EH (cell line): ENCODE results near the gene MND1.
"Not testable (repeated sequence)": the region's sequence is repeated elsewhere in the genome, so short reads cannot be mapped to it uniquely, and the experiment has no call there.

Experiments used
- DNase-seq: peaks from one replicate; pipeline ENCODE4 v3.0.0-alpha.2; 2015; ENCODE audit warnings: low read depth

MND1 gene

DNA sequence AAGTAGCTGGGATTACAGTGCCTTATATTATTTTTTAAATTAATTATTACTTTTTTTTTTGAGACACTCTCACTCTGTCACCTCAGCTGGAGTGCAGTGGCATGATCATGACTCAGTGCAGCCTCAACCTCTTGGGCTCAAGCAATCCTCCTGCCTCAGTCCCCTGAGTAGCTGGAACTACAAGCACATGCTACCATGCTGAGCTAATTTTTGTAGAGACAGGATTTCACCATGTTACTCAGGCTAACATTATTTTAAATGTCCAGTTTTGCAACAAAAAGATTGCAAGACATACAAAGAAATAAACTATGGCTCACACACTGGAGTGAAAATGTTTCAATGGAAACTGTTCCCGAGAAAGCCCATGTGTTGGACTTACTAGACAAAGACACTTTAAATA is 59.2 kb downstream of the MND1 start:
- no peak for DNase-seq

DNA sequence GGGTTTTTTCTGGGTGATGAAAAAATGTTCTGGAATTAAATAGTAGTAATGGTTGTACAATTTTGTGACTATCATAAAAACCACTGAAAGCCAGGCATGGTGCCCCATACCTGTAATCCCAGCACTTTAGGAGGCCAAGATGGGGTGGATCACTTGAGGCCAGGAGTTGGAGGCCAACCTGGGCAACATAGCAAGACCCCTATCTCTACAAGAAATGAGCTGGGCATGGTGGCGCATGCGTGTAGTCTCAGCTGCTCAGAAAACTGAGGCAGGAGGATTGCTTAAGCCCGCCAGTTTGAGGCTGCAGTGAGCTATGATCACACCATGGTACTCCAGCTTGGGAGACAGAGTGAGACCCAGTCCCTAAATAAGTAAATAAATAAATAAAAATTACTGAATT is 63.4 kb downstream of the MND1 start:
- no peak for DNase-seq

DNA sequence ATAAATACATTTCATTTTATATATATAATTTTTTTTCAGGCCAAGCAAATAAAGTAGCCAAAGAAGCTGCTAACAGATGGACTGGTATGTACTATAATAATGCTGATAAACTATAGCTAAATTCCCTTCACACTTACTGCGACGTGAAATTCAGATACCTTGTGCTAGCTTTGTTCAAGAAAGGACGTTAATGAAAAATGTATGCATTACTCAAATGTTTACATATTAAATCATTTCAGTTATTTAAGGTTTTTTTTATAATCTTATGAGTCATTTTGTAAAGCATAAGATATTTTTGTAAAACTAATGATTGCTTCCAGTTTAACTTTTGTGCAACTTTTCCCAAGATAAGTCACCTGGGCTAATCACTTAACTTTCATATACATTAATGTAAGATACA is 64.4 kb downstream of the MND1 start:
- no peak for DNase-seq

DNA sequence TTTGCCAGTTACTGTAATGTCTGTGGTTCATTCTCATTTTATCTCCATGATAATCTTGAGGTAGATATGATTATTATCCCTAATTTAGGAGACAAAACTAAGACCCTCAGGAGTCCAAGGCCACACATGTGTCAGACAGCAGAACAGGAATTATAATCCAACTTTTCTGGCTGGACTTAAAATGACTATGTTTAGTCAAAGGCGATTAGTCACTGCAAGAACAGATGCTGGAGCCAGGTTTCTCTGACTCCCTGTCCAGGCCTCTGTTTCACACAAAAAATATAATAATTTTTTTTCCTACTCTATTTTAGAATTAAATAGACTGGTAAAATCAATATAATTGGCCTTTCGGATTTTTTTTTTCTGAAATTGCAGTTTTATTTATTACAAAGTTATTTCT is 64.9 kb downstream of the MND1 start:
- peak; percentile 71 for DNase-seq

GRCh38 chr4:153409924-153410501 is 65.5 kb downstream of the MND1 start:
- no peak for DNase-seq

DNA sequence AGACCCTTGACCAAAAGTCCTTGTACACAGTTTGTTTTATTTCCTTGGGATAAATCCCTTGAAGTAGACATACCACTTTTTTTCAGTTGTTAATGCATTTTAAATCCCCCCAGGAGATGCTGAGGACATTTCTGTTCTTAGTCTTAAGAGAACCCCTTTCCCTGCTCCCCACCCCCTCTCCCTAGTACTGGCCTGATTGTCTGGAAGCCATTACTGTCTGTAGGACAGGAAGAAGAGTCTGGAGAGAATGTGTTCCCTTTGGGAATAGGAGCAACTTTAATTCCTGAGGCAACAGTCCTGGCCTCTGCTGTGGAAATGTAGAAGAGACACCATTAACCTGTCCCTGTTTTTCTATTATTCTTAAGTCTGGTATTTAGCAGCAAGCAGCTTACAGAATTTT is 69.4 kb downstream of the MND1 start:
- DNase-seq: no peak

DNA sequence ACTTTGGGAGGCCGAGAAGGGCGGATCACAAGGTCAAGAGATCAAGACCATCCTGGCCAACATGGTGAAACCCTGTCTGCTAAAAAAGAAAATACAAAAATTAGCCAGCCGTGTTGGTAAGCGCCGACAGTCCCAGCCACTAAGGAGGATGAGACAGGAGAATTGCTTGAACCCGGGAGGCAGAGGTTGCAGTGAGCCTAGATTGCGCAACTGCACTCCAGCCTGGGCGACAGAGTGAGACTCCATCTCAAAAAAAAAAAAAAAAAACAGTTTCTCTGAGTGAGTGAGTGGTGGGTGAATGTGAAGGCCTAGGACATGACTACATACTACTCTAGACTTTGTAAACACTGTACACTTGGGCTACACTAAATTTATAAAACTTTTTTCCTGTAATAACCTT is 72.0 kb downstream of the MND1 start:
- DNase-seq: not testable (repeated sequence)

GRCh38 chr4:153418121-153418520 is 73.6 kb downstream of the MND1 start:
- DNase-seq: no peak

DNA sequence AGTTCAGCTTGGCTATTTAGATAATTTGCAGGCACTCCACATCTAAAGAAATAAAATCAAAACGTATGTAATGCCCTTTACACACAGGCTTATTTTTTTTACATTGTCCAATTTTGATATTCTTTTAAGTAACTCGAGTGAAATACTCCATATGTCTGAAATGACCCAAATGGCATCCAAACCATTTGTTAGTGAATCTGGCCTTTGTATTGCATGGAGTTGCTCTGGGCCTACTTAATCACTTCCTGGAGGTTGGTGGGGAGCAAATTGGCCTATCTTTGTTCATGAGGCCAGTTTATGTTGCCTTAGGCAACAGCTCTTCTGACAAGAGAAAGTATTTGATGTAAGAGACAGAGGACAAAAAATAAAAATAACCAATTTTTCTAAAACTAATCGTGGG is 74.1 kb downstream of the MND1 start:
- DNase-seq: peak; percentile 70

DNA sequence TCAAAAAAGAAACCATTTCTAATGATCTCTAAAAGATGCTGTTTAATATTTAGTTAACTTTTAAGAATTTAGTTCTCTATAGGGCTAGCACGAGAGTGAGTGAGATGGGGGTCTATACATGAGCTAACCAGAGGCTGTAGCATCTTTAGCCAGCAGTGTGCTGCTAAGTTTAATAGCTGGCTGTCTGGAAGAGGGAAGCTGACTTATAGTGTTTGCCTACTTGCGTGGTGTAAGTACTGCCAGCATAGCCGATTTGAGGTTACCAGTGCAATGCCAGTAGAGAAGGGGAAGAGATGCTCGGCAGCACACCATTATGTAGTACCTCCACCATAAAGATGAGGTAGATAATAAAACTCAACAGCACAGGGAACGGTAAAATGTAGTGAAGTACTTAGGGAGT is 74.5 kb downstream of the MND1 start:
- no peak for DNase-seq

DNA sequence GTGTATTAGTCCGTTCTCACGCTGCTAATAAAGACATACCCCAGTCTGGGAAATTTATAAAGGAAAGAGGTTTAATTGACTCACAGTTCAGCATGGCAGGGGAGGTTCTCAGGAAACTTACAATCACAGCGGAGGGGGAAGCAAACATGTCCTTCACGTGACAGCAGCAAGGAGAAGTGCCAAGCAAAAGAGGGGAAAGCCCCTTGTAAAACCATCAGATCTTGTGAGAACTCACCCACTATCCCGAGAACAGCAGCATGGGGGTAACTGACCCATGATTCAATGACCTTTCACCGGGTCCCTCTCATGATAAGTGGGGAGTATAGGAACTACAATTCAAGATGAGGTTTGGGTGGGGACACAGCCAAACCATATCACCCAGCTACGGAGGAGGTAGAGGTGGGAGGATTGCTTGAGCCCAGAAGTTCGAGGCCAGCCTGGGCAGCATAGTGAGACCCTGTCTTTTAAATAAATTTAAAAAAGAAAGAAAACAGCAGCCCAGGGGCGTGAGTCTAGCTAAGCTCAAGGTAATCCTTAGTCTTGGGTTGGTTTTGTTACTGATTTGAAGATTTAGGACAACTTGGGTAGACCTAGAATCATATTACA is 75.3 kb downstream of the MND1 start:
- DNase-seq: no peak

- DNase-seq: no peak
Observed at GRCh38 chr4:153420361-153420760, 75.9 kb downstream of the MND1 start.

DNA sequence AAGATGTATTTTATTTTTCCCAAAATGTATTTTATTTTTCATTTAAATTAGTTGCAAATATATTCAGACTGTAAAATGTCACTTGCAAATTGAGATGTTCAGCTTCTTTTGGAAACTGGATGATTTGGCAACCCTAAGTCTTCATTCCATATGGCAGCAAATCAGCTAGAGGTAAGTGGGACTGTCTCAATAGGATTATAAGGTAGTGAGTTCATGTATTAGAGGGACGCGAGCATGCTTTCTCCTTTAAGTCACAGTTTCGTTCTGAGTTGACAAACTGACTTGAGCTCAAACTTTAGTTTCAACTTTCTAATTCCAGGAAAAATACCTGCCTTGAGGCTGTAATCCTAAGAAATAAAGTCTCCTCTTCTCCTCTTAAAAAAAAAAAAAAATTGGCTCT is 77.5 kb downstream of the MND1 start:
- no peak for DNase-seq

GRCh38 chr4:153426207-153426885 is 81.9 kb downstream of the MND1 start:
- no peak for DNase-seq

GRCh38 chr4:153427363-153428071 is 83.0 kb downstream of the MND1 start:
- peak; percentile 80 for DNase-seq

GRCh38 chr4:153428941-153429475 is 84.5 kb downstream of the MND1 start:
- DNase-seq: peak; percentile 61

GRCh38 chr4:153432965-153433753 is 88.7 kb downstream of the MND1 start:
- DNase-seq: peak; percentile 83

GRCh38 chr4:153433754-153434105 is 89.2 kb downstream of the MND1 start:
- DNase-seq: no peak

DNA sequence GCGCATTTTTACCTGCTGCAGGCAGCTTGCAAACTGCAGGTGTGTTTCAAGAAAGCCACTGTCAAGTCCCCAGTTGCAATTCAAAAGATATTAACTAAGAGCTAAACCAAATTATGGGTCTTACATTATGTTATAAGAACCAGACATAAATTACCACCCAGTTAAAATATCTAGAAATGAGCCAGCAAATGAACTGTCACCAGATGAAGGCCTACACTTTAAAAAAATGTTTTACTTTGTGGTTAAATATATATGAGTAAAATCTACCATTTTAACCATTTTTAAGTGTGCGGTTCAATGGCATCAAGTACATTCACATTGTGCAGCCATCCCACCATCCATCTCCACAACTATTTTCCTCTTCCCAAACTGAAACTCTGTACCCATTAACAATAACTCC is 89.7 kb downstream of the MND1 start:
- no peak for DNase-seq

DNA sequence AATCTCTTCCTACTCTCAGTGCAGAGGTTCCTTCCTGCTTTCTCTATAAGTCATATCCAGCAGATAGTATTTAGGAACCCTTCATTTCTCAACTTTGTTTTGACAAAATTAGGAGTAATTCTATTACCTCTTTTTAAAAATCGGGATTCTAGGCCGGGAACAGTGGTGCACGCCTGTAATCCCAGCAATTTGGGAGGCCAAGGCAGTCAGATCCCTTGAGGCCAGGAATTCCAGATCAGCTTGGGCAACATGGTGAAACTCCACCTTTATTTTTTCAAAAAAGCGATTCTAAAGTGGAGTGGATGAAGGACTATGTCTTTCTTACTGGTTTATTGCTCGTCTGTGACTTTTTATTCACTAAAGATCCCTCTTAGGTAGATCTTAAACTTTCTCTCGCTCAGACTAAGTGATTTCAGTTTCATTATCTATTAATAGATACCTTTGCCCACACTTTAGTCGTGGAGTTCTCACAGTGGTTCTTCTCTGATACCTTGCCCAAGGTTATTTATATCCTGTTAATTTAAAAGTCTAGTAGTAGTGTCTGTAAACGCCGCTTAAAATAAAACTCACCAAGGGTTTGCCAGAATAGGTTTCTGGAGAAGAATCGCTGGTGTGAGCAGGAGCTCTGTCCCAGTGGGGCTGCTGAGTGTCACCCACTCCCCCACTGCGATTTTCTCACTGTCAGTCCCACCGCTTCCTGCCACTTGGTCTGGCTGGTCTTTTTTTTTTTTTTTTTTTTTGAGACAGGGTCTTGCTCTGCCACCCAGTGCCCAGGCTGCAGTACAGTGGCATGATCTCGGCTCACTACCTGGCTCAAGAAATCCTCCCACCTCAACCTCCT is 94.6 kb downstream of the MND1 start:
- DNase-seq: no peak

- DNase-seq: no peak
Observed at GRCh38 chr4:153439831-153440230, 95.3 kb downstream of the MND1 start.
